LNCaP clone FGC (cell line): ENCODE data around the gene FXYD5.

Source experiments
- DNase-seq: peaks from one replicate; pipeline ENCODE4 v3.0.0-alpha.2; 2011; ENCODE audit warnings: low read depth
- H3K4me3 ChIP-seq: 2 replicates; pipeline ENCODE4 v1.5.1; 2011; ENCODE audit warnings: mild to moderate bottlenecking, low read depth, low read length, control low read depth
- CTCF ChIP-seq: IDR thresholded peaks from 2 replicates; pipeline ENCODE4 v1.5.1; 2012; ENCODE audit warnings: mild to moderate bottlenecking; ENCODE audit not compliant: control insufficient read depth, insufficient read depth; ENCODE audit errors: extremely low read depth

FXYD5 gene

GRCh38 chr19:35132254-35132653 lies 22.3 kb upstream of the FXYD5 start:
- no peak for TF ChIP-seq CTCF
- H3K4me3 ChIP-seq = no peak overlapping the region

GRCh38 chr19:35133826-35134225 lies 20.7 kb upstream of the FXYD5 start:
- no peak for DNase-seq
- H3K4me3 ChIP-seq = no peak overlapping the region
- TF ChIP-seq CTCF = no peak

More at GRCh38 chr19:35132254-35132653, 22.3 kb upstream of the FXYD5 start:
- DNase-seq = no peak

GRCh38 chr19:35134601-35135242 lies 19.8 kb upstream of the FXYD5 start, which contains the start of gene LGI4:
TSS of gene LGI4 (minus strand) at chr19:35135059. CDS start at chr19:35134680, 379 bp downstream.
- no peak for TF ChIP-seq CTCF
- no peak for DNase-seq
- H3K4me3 ChIP-seq = no peak within 1 kb of the TSS

GRCh38 chr19:35135389-35135909 lies 19.1 kb upstream of the FXYD5 start:
- DNase-seq = peak; percentile 42
- H3K4me3 ChIP-seq = no peak overlapping the region
- TF ChIP-seq CTCF = peak; percentile 93

- TF ChIP-seq CTCF = no peak
- H3K4me3 ChIP-seq = no peak overlapping the region
- DNase-seq = no peak
Observed at GRCh38 chr19:35136231-35136630, 18.3 kb upstream of the FXYD5 start.

- DNase-seq = no peak
- no peak overlapping the region for H3K4me3 ChIP-seq
- no peak for TF ChIP-seq CTCF
Observed at GRCh38 chr19:35136977-35137702, 17.4 kb upstream of the FXYD5 start.
